NT2/D1 (cell line): ENCODE data around the gene SYNGR4.

Source experiments
- DNase-seq: peaks from one replicate; pipeline ENCODE4 v3.0.0-alpha.2; 2011; ENCODE audit warnings: low read depth, low spot score
- H3K27me3 ChIP-seq: 2 replicates; pipeline ENCODE4 v1.6.0; 2011; ENCODE audit warnings: mild to moderate bottlenecking; ENCODE audit not compliant: insufficient read length, insufficient read depth
- H3K36me3 ChIP-seq: 2 replicates; pipeline ENCODE4 v1.6.1; 2011; ENCODE audit warnings: mild to moderate bottlenecking, low read length, mixed read lengths; ENCODE audit not compliant: insufficient read depth, insufficient read length
- H3K4me1 ChIP-seq: 2 replicates; pipeline ENCODE4 v1.5.1; 2011; ENCODE audit not compliant: insufficient read depth, insufficient read length
- H3K4me3 ChIP-seq: 2 replicates; pipeline ENCODE4 v1.5.1; 2011; ENCODE audit warnings: low read depth; ENCODE audit not compliant: insufficient read length
- H3K9ac ChIP-seq: 2 replicates; pipeline ENCODE4 v1.6.0; 2011; ENCODE audit warnings: low read depth; ENCODE audit not compliant: insufficient read length
- H3K9me3 ChIP-seq: 2 replicates; pipeline ENCODE4 v1.5.1; 2011; ENCODE audit warnings: mild to moderate bottlenecking, low read length; ENCODE audit not compliant: insufficient read depth
- SUZ12 ChIP-seq: IDR thresholded peaks from 2 replicates; pipeline ENCODE4 v1.6.1; 2011; ENCODE audit not compliant: insufficient read length, insufficient read depth; ENCODE audit errors: extremely low read depth
- YY1 ChIP-seq: IDR thresholded peaks from 2 replicates; pipeline ENCODE4 v1.6.1; 2011; ENCODE audit not compliant: insufficient read length, insufficient read depth
- ZNF274 ChIP-seq: IDR thresholded peaks from 2 replicates; pipeline ENCODE4 v1.6.1; 2011; ENCODE audit warnings: mild to moderate bottlenecking, low read depth, low read length

Gene SYNGR4

DNA sequence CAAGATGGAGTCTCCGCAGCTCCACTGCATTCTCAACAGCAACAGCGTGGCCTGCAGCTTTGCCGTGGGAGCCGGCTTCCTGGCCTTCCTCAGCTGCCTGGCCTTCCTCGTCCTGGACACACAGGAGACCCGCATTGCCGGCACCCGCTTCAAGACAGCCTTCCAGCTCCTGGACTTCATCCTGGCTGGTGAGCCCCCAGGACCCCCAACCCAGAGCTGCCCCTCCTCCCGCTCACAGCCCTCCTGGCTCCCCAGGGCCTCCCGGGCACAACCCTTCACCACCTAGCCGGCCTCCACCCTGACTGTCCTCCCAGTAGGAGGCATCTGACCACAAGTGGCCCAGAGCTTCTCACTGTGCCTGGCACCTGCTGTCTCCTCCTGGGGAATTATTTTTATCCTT, 9.4 kb downstream of the SYNGR4 start:
- Histone ChIP-seq H3K4me3 (no peak overlapping the region), H3K9ac (no peak overlapping the region), H3K4me1 (peaks cover 6% of the 10 kb centered on the region), H3K9me3 (no peaks in the 10 kb centered on the region), H3K27me3 (no peaks in the 10 kb centered on the region), H3K36me3 (no peaks in the 10 kb centered on the region)
- TF ChIP-seq SUZ12 (no peak), YY1 (no peak), ZNF274 (no peak)
- no peak for DNase-seq

DNA sequence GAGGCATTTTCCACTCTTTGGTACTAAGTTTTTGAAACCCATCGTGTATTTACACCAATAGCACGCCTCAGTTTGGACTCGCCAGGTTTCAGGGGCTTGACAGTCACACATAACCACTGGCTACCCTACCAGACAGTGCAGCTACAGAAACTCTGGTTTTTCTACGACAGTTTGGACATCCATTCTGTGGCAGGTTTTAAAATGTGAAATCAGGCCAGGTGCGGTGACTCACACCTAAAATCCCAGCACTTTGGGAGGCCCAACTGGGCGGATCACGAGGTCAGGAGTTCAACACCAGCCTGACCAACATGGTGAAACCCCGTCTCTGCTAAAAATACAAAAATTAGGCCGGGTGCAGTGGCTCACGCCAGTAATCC, 14.0 kb downstream of the SYNGR4 start:
- Histone ChIP-seq H3K36me3 (peaks cover 17% of the 10 kb centered on the region), H3K4me1 (peaks cover 2% of the 10 kb centered on the region), H3K9ac (no peak overlapping the region), H3K27me3 (no peaks in the 10 kb centered on the region), H3K9me3 (no peaks in the 10 kb centered on the region), H3K4me3 (no peak overlapping the region)
- no peak for DNase-seq
- no peak for TF ChIP-seq SUZ12
- no peak for TF ChIP-seq YY1
- no peak for TF ChIP-seq ZNF274

DNA sequence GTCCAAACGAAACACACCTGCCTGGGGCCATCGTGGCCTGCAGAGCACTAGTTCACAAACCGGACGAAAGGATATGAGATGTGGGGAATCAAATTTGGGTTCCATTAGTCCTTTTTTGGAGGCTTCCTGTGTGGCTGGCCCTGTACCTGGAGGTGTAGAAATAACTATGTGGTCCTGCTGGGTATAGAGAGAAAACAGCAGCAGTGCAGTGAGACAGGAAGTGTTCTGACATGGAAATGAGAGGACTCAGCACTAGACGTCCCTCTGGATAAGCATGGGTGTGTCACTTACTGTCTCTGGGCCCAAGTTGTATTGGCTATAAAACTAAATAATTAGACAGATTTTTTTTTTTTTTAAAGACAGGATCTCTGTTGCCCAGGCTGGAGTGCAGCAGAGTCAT, 14.9 kb downstream of the SYNGR4 start:
- no peaks in the 10 kb centered on the region for H3K9me3 ChIP-seq
- no peak for TF ChIP-seq YY1
- TF ChIP-seq SUZ12, result no peak
- H3K4me3 ChIP-seq, result no peak overlapping the region
- H3K27me3 ChIP-seq, result no peaks in the 10 kb centered on the region
- H3K36me3 ChIP-seq, result peaks cover 25% of the 10 kb centered on the region
- no peak for DNase-seq
- H3K4me1 ChIP-seq, result no peaks in the 10 kb centered on the region
- no peak overlapping the region for H3K9ac ChIP-seq

DNA sequence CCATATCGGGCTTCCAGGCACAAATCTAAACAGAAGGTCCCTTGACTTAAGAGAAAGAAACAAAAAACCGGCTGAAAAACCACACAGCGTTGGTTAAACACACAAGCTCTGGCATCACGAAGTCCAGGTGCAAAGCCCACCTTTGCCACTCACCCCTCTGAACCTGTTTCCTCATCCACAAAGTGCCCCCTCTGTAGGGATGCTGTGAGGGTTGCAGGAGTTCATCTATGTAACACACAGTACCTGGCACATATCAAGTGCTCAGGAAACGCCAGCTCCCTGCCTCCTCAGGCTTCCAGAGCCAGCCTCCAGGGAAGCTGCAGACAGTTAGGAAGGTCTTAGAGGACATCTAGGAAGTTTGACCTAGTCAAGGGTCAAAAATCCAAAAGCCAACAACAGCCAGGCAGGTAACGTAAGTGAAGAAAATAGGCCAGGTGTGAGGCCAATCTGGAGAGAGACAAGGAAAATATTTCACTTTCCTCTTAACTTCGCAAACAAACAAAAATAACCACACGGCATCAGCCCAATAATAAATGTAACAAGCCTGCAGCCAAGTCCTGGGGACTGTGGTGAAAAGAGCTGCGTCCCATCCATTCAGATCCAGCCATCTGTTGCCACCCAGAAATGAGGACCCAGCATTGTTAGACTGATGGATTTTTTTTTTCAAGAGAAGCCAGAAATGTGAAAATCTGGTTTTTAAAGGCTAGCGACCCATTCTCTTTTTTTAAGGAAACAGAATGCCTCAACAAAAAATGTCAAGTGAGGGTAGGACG, 17.2 kb downstream of the SYNGR4 start:
- no peaks in the 10 kb centered on the region for H3K27me3 ChIP-seq
- no peak overlapping the region for H3K4me3 ChIP-seq
- TF ChIP-seq ZNF274 (no peak), SUZ12 (no peak), YY1 (no peak)
- no peak overlapping the region for H3K9ac ChIP-seq
- H3K4me1 ChIP-seq, result no peaks in the 10 kb centered on the region
- H3K36me3 ChIP-seq, result peaks cover 44% of the 10 kb centered on the region
- no peak for DNase-seq
- no peaks in the 10 kb centered on the region for H3K9me3 ChIP-seq

DNA sequence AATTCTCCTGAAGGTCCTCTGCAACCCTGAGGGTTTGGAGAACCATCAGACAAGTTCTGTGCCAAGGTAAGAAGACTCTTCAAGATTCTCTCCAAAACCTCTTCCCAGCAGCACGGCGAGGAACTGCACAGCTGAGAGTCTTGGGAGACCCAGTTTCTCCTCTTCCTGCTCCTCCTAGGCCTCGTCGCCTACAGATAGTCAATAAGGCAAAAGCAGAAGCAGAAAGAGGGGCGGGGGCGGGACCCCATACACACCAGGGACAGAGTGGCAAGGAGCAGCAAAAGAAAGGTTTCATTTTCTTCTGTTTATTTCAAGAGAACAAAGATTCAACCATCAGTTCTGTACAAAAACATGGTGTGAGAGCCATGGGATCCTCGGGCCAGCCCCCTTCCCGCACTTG, 18.1 kb downstream of the SYNGR4 start:
- TF ChIP-seq SUZ12 (no peak), ZNF274 (no peak), YY1 (no peak)
- Histone ChIP-seq H3K9ac (no peak overlapping the region), H3K27me3 (no peaks in the 10 kb centered on the region), H3K4me3 (no peak overlapping the region), H3K9me3 (no peaks in the 10 kb centered on the region), H3K36me3 (peaks cover 53% of the 10 kb centered on the region), H3K4me1 (no peaks in the 10 kb centered on the region)
- DNase-seq, result no peak

DNA sequence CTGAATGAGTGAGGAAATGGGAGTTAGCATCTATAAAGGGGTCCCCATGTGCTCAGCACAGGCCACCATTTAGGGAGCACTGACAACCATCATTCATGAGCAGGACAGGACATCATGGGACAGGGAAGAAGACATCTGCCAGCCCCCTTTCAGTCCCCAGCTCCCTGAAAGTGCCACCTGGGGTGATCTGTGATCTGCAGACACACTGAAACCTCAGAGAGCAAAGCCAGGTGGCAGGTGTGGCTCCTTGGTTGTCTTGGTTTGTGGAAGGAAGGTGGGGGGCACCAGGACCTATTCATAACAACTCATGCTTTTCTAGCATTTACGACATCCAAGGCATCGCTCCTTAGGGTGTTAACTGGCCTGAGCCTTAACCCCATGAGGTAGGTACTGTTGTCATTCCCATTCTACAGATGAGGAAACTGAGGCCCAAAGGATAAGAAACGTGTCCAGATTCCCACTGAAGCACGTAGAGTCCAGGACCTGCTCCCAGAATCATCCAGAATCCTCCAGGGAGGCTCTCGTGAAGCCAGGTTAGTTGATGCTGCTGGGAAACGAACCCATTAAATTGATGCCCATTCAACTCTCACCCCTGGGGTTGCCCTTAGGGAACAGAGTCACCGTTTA, 21.4 kb downstream of the SYNGR4 start:
- TF ChIP-seq SUZ12 (no peak), YY1 (no peak), ZNF274 (no peak)
- Histone ChIP-seq H3K9me3 (no peaks in the 10 kb centered on the region), H3K36me3 (peaks cover 69% of the 10 kb centered on the region), H3K27me3 (no peaks in the 10 kb centered on the region), H3K4me1 (no peaks in the 10 kb centered on the region), H3K9ac (no peak overlapping the region), H3K4me3 (no peak overlapping the region)
- no peak for DNase-seq

DNA sequence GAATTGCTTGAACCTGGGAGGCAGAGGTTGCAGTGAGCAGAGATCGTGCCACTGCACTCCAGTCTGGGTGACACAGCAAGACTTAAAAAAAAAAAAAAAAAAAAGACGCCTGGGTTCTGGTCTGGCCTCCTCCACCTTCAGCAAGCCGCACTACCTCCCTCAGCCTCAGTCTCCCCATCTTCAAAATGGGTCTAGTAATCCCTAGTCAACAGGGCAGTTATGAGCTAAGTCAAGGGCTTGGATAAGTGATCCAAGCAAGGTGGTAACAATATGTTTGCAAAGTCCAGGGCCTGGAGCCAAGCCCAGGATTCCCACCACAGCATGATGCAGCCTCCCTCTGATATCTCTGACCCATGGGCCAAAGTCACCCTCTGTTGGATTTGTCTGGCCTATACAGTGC, 22.8 kb downstream of the SYNGR4 start:
- Histone ChIP-seq H3K36me3 (peaks cover 59% of the 10 kb centered on the region), H3K4me3 (no peak overlapping the region), H3K9me3 (no peaks in the 10 kb centered on the region), H3K27me3 (no peaks in the 10 kb centered on the region), H3K9ac (no peak overlapping the region), H3K4me1 (no peaks in the 10 kb centered on the region)
- TF ChIP-seq YY1, result no peak
- TF ChIP-seq SUZ12, result no peak
- no peak for TF ChIP-seq ZNF274
- no peak for DNase-seq
